NCI-H2081 (cell line): ENCODE measurements around the gene TCF15.
"Not testable (repeated sequence)": the region's sequence is repeated elsewhere in the genome, so short reads cannot be mapped to it uniquely, and the experiment has no call there.

Source experiments
- DNase-seq, 2 experiments: peaks; one replicate each; lab custom pipeline; 2025; lab: John Stamatoyannopoulos, UW

TCF15 gene

GRCh38 chr20:642013-642397 is 31.9 kb upstream of the TCF15 start:
- DNase-seq: not testable (repeated sequence)

GRCh38 chr20:641516-641875 is 31.4 kb upstream of the TCF15 start:
- no peak for DNase-seq

GRCh38 chr20:640674-641515 is 30.8 kb upstream of the TCF15 start:
- DNase-seq: no peak

GRCh38 chr20:638579-638978 is 28.5 kb upstream of the TCF15 start:
- no peak for DNase-seq

GRCh38 chr20:637559-637958 is 27.4 kb upstream of the TCF15 start:
- DNase-seq: no peak

- DNase-seq: no peak
Measured at GRCh38 chr20:635893-636338, 25.8 kb upstream of the TCF15 start.

GRCh38 chr20:635028-635892 is 25.2 kb upstream of the TCF15 start:
- no peak for DNase-seq

- DNase-seq: peak; percentile 13 to 58
Measured at GRCh38 chr20:634148-634925, 24.2 kb upstream of the TCF15 start.

GRCh38 chr20:631101-631500 is 21.0 kb upstream of the TCF15 start:
- DNase-seq: no peak

GRCh38 chr20:626579-626978 is 16.5 kb upstream of the TCF15 start:
- DNase-seq: no peak

GRCh38 chr20:625360-625932 is 15.3 kb upstream of the TCF15 start:
- no peak for DNase-seq

- no peak for DNase-seq
Measured at GRCh38 chr20:623704-624103, 13.6 kb upstream of the TCF15 start.

- DNase-seq: no peak
Measured at GRCh38 chr20:623021-623420, 12.9 kb upstream of the TCF15 start.

- no peak for DNase-seq
Measured at GRCh38 chr20:622161-622560, 12.1 kb upstream of the TCF15 start.

GRCh38 chr20:621125-621756 is 11.1 kb upstream of the TCF15 start:
- no peak for DNase-seq

GRCh38 chr20:620246-620645 is 10.1 kb upstream of the TCF15 start:
- no peak for DNase-seq

- no peak for DNase-seq
Measured at GRCh38 chr20:618980-619379, 8.9 kb upstream of the TCF15 start.

GRCh38 chr20:617934-618690 is 8.0 kb upstream of the TCF15 start:
- no peak for DNase-seq

GRCh38 chr20:615514-615913 is 5.4 kb upstream of the TCF15 start:
- DNase-seq: no peak

GRCh38 chr20:611843-612185 is 1.7 kb upstream of the TCF15 start:
- DNase-seq: no peak
